ENCODE data around the gene ATP9A.
"Not testable (repeated sequence)": the region's sequence is repeated elsewhere in the genome, so short reads cannot be mapped to it uniquely, and the experiment has no call there.

- not testable (repeated sequence) for TF ChIP-seq CTCF, POLR2A (IDR thresholded peaks at IDR 0.05)
Measured at GRCh38 chr20:51816856-51817255, 48.7 kb upstream of the ATP9A start.
